GM23338 (cell line): ENCODE data around the gene SZT2. TPM values are rescaled to one million over a fixed set of nuclear protein-coding genes. Genes with fewer than 3 reads are reported as not detected.
A peak's percentile ranks its signal among the peaks of the same experiment; 100 is the strongest.

Source experiments
- ATAC-seq: fragments of 200-7000 bp; cut with Tn5 transposase; 3 replicates; pipeline ENCODE4 v1.9.1; 2020
- DNase-seq: peaks from one replicate; pipeline ENCODE4 v3.0.0-alpha.2; 2015; ENCODE audit warnings: low spot score
- H2AFZ ChIP-seq: fragments of 200-600 bp; sonication (generic); 2 replicates; pipeline ENCODE4 v1.8.0; 2016; ENCODE audit warnings: antibody characterized with exemption, mild to moderate bottlenecking, moderate library complexity
- H3F3A ChIP-seq: fragments of 200-600 bp; sonication (generic); replicated peaks from 2 replicates; pipeline ENCODE4 v1.8.0; 2017; ENCODE audit warnings: antibody characterized with exemption, mixed run types, low read depth
- H3K27ac ChIP-seq: fragments of 200-600 bp; sonication (generic); 2 replicates; pipeline ENCODE4 v1.6.1; 2016; ENCODE audit warnings: low read depth
- H3K27me3 ChIP-seq: fragments of 200-600 bp; sonication (generic); 2 replicates; pipeline ENCODE4 v1.8.0; 2016; ENCODE audit warnings: mild to moderate bottlenecking, mixed run types, moderate library complexity; ENCODE audit not compliant: insufficient read depth
- H3K36me3 ChIP-seq: fragments of 200-600 bp; sonication (generic); 2 replicates; pipeline ENCODE4 v1.8.0; 2016; ENCODE audit warnings: mild to moderate bottlenecking; ENCODE audit not compliant: insufficient read depth
- H3K4me1 ChIP-seq: fragments of 200-600 bp; sonication (generic); 2 replicates; pipeline ENCODE4 v1.8.0; 2016; ENCODE audit warnings: mild to moderate bottlenecking, moderate library complexity; ENCODE audit not compliant: insufficient read depth
- H3K4me2 ChIP-seq: fragments of 200-600 bp; sonication (generic); 2 replicates; pipeline ENCODE4 v1.7.1; 2017; ENCODE audit warnings: mixed run types
- H3K4me3 ChIP-seq: fragments of 200-600 bp; sonication (generic); 2 replicates; pipeline ENCODE4 v1.6.1; 2016; ENCODE audit warnings: mixed run types
- H3K79me2 ChIP-seq: fragments of 200-600 bp; sonication (generic); replicated peaks from 2 replicates; pipeline ENCODE4 v1.8.0; 2017; ENCODE audit warnings: mild to moderate bottlenecking; ENCODE audit not compliant: insufficient read depth
- H3K9me2 ChIP-seq: fragments of 200-600 bp; sonication (generic); 2 replicates; pipeline ENCODE4 v1.8.0; 2017; ENCODE audit not compliant: insufficient read depth
- H4K20me1 ChIP-seq: fragments of 200-600 bp; sonication (generic); replicated peaks from 2 replicates; pipeline ENCODE4 v1.8.0; 2017; ENCODE audit warnings: mild to moderate bottlenecking; ENCODE audit not compliant: insufficient read depth
- H3K27ac Mint-ChIP-seq: 2 replicates; pipeline ENCODE4 v1.8.0; 2020; ENCODE audit warnings: inconsistent platforms, mild to moderate bottlenecking, moderate library complexity, mixed read lengths
- H3K27me3 Mint-ChIP-seq: 3 replicates; pipeline ENCODE4 v1.8.0; 2022; ENCODE audit warnings: low read depth, mild to moderate bottlenecking, moderate library complexity, mixed read lengths, inconsistent platforms; ENCODE audit not compliant: insufficient read depth, poor library complexity
- H3K36me3 Mint-ChIP-seq: 3 replicates; pipeline ENCODE4 v1.8.0; 2021; ENCODE audit warnings: low read depth, mild to moderate bottlenecking, inconsistent platforms, moderate library complexity, mixed read lengths
- H3K4me1 Mint-ChIP-seq: 3 replicates; pipeline ENCODE4 v1.8.0; 2020; ENCODE audit warnings: mild to moderate bottlenecking, inconsistent platforms, mixed read lengths
- H3K4me3 Mint-ChIP-seq: 3 replicates; pipeline ENCODE4 v1.8.0; 2021; ENCODE audit warnings: moderate library complexity, mild to moderate bottlenecking, inconsistent platforms, mixed read lengths
- H3K9me3 Mint-ChIP-seq: 3 replicates; pipeline ENCODE4 v1.8.0; 2020; ENCODE audit warnings: moderate library complexity, mild to moderate bottlenecking, inconsistent platforms, mixed read lengths
- CREB1 ChIP-seq: fragments of 250-450 bp; sonication (Bioruptor Pico); IDR thresholded peaks from 2 replicates; pipeline ENCODE4 v1.5.0; 2020; ENCODE audit warnings: low read depth, mild to moderate bottlenecking, moderate library complexity
- CTCF ChIP-seq, 2 experiments: fragments of 200-600 bp in 1 of 2; sonication (generic) in 1 of 2; conservative IDR thresholded peaks; 2 replicates each; pipeline versions ENCODE4 v1.5.1 to v1.6.1; 2016 to 2017; ENCODE audit warnings: antibody characterized with exemption in 2 of 2, low read depth in 2 of 2, mild to moderate bottlenecking in 2 of 2, moderate library complexity in 1 of 2
- EZH2 ChIP-seq: fragments of 200-600 bp; sonication (generic); IDR thresholded peaks from one replicate; pipeline ENCODE4 v1.8.0; 2017; ENCODE audit warnings: antibody characterized with exemption, mild to moderate bottlenecking, low read depth; ENCODE audit not compliant: unreplicated experiment
- EZH2phosphoT487 ChIP-seq: fragments of 200-600 bp; sonication (generic); IDR thresholded peaks from one replicate; pipeline ENCODE4 v1.8.1; 2018; ENCODE audit warnings: antibody characterized with exemption; ENCODE audit not compliant: unreplicated experiment
- JUNB ChIP-seq: IDR thresholded peaks from one replicate; pipeline ENCODE4 v1.6.1; 2016; ENCODE audit warnings: antibody characterized with exemption; ENCODE audit not compliant: unreplicated experiment
- NANOG ChIP-seq: IDR thresholded peaks from 2 replicates; pipeline ENCODE4 v1.6.1; 2016; ENCODE audit warnings: antibody characterized with exemption, borderline replicate concordance
- POLR2AphosphoS5 ChIP-seq: IDR thresholded peaks from 2 replicates; pipeline ENCODE4 v1.6.1; 2016; ENCODE audit warnings: antibody characterized with exemption, low read depth
- STAT1 ChIP-seq: IDR thresholded peaks from one replicate; pipeline ENCODE4 v1.6.1; 2016; ENCODE audit warnings: antibody characterized with exemption; ENCODE audit not compliant: unreplicated experiment
- ZNF462 ChIP-seq: fragments of 250-450 bp; sonication (Bioruptor Pico); IDR thresholded peaks from 2 replicates; pipeline ENCODE4 v1.5.0; 2020; ENCODE audit warnings: mild to moderate bottlenecking, moderate library complexity
- polyA plus RNA-seq: library from polyadenylated mRNA; unstranded; fragments of >200 nt; fragmentation: Nextera tagmentation; extraction: Ambion mirVana; gene quantifications from 2 replicates; pipeline ENCODE4 v1.2.1, GENCODE V29; 2016
- total RNA-seq: library from RNA; depleted of rRNA; stranded (reverse); fragments of >200 nt; shearing (Covaris generic); gene quantifications from 2 replicates; pipeline ENCODE4 v1.2.3, GENCODE V29; 2014

SZT2 gene
- total and polyA plus RNA-seq, 2 experiments from 2014 or later, result 4.1 to 16.1 TPM

GRCh38 chr1:43493661-43494450 lies 104.2 kb downstream of the SZT2 start:
- Histone ChIP-seq H3K4me1 (peaks cover 12% of the 10 kb centered on the region), H3K79me2 (no peaks in the 10 kb centered on the region), H3F3A (no peaks in the 10 kb centered on the region), H3K4me2 (peak overlapping the region; percentile 31; the same call in 1 of the 2 replicates), H2AFZ (peak overlapping the region; percentile 10; the same call in 1 of the 2 replicates), H3K4me3 (no peak overlapping the region), H3K36me3 (no peaks in the 10 kb centered on the region), H4K20me1 (no peaks in the 10 kb centered on the region), H3K9me2 (no peaks in the 10 kb centered on the region), H3K27me3 (no peaks in the 10 kb centered on the region), H3K27ac (no peak overlapping the region)
- Mint-ChIP-seq H3K9me3 (peaks cover 18% of the 10 kb centered on the region), H3K36me3 (peaks cover 2% of the 10 kb centered on the region; the same call in 2 of the 3 replicates), H3K4me1 (peaks cover 20% of the 10 kb centered on the region), H3K27ac (peak overlapping the region; percentile 62; the same call in 1 of the 2 replicates), H3K4me3 (peak overlapping the region; percentile 28; the same call in 2 of the 3 replicates), H3K27me3 (peaks cover 6% of the 10 kb centered on the region)
- peak; percentile 87 for DNase-seq
- peak; percentile 99 for ATAC-seq
- TF ChIP-seq EZH2phosphoT487, result no peak
- peak; percentile 87 for TF ChIP-seq ZNF462

GRCh38 chr1:43495204-43495603 lies 105.5 kb downstream of the SZT2 start:
- Mint-ChIP-seq H3K27me3 (peaks cover 8% of the 10 kb centered on the region), H3K4me3 (no peak overlapping the region), H3K4me1 (peaks cover 20% of the 10 kb centered on the region), H3K36me3 (peaks cover 2% of the 10 kb centered on the region; the same call in 1 of the 3 replicates), H3K27ac (no peak overlapping the region), H3K9me3 (peaks cover 10% of the 10 kb centered on the region)
- Histone ChIP-seq H3K4me3 (no peak overlapping the region), H3K4me1 (peaks cover 12% of the 10 kb centered on the region), H3K4me2 (no peak overlapping the region), H3K27me3 (no peaks in the 10 kb centered on the region), H3K27ac (no peak overlapping the region), H3K36me3 (no peaks in the 10 kb centered on the region), H2AFZ (no peak overlapping the region), H4K20me1 (no peaks in the 10 kb centered on the region), H3K9me2 (no peaks in the 10 kb centered on the region), H3F3A (no peaks in the 10 kb centered on the region), H3K79me2 (no peaks in the 10 kb centered on the region)
- DNase-seq (peak; percentile 34), ATAC-seq (peak; percentile 59)
- TF ChIP-seq CTCF (conservative IDR thresholded peaks at IDR 0.05; ENCODE audit: low read depth in 2 of 2) (no peak), JUNB (no peak), POLR2AphosphoS5 (no peak), CREB1 (CRISPR knock-in tag) (no peak), EZH2 (no peak), NANOG (no peak), EZH2phosphoT487 (no peak), STAT1 (no peak)
